Fibroblast of peridontal ligament (primary cell): Measurements from ENCODE around the gene OSBPL8.
"Not testable (repeated sequence)": the region's sequence is repeated elsewhere in the genome, so short reads cannot be mapped to it uniquely, and the experiment has no call there.

Experiments
- DNase-seq: peaks from one replicate; pipeline ENCODE4 v3.0.0-alpha.2; 2010; ENCODE audit errors: extremely low read depth

Gene OSBPL8

GRCh38 chr12:76523408-76523807, 36.2 kb downstream of the OSBPL8 start:
- DNase-seq = no peak

- no peak for DNase-seq
Measured at GRCh38 chr12:76520348-76520747, 39.2 kb downstream of the OSBPL8 start.

- DNase-seq = no peak
Measured at GRCh38 chr12:76519538-76519937, 40.0 kb downstream of the OSBPL8 start.

- DNase-seq = no peak
Measured at GRCh38 chr12:76518699-76519098, 40.9 kb downstream of the OSBPL8 start.

- no peak for DNase-seq
Measured at GRCh38 chr12:76515271-76515670, 44.3 kb downstream of the OSBPL8 start.

GRCh38 chr12:76511116-76511716, 48.4 kb downstream of the OSBPL8 start:
- not testable (repeated sequence) for DNase-seq

GRCh38 chr12:76508128-76508980, 51.2 kb downstream of the OSBPL8 start:
- DNase-seq = no peak

GRCh38 chr12:76506149-76506548, 53.4 kb downstream of the OSBPL8 start:
- no peak for DNase-seq

GRCh38 chr12:76505050-76505449, 54.5 kb downstream of the OSBPL8 start:
- no peak for DNase-seq

- DNase-seq = no peak
Measured at GRCh38 chr12:76504606-76505005, 55.0 kb downstream of the OSBPL8 start.

GRCh38 chr12:76503957-76504356, 55.6 kb downstream of the OSBPL8 start:
- no peak for DNase-seq

- DNase-seq = no peak
Measured at GRCh38 chr12:76501390-76501789, 58.2 kb downstream of the OSBPL8 start.

GRCh38 chr12:76499136-76499535, 60.4 kb downstream of the OSBPL8 start:
- DNase-seq = not testable (repeated sequence)

- no peak for DNase-seq
Measured at GRCh38 chr12:76495556-76495955, 64.0 kb downstream of the OSBPL8 start.

GRCh38 chr12:76491292-76491691, 68.3 kb downstream of the OSBPL8 start:
- no peak for DNase-seq

- DNase-seq = no peak
Measured at GRCh38 chr12:76490763-76491162, 68.8 kb downstream of the OSBPL8 start.

GRCh38 chr12:76489737-76490136, 69.8 kb downstream of the OSBPL8 start:
- DNase-seq = peak; percentile 17

- no peak for DNase-seq
Measured at GRCh38 chr12:76486011-76486410, 73.6 kb downstream of the OSBPL8 start.

- no peak for DNase-seq
Measured at GRCh38 chr12:76480796-76481195, 78.8 kb downstream of the OSBPL8 start.

GRCh38 chr12:76478045-76478444, 81.5 kb downstream of the OSBPL8 start:
- no peak for DNase-seq

GRCh38 chr12:76472862-76473261, 86.7 kb downstream of the OSBPL8 start:
- not testable (repeated sequence) for DNase-seq

- no peak for DNase-seq
Measured at GRCh38 chr12:76471579-76471978, 88.0 kb downstream of the OSBPL8 start.
